ENCODE results near the gene TMEM266.

DNA sequence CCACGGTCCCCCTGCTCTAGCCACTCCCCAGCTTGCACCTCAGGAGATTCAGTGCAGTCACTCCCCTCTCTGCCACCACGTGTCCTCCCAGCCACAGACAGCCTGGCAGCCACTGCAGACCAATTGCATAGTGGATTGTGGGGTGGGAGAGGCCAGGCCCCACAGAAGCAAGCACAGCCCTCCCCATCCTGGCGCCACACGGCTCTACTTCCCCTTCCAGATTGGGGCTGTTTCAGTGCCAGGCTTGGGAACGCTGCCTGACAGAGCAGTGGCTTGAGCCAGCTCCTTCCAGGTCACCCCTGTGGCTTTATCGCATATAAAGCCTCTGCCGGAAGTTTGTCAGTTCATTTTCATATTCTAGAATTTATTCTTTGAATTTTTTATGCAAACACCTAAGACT, 90.7 kb downstream of the TMEM266 start:
- TF ChIP-seq, protein P1, sequence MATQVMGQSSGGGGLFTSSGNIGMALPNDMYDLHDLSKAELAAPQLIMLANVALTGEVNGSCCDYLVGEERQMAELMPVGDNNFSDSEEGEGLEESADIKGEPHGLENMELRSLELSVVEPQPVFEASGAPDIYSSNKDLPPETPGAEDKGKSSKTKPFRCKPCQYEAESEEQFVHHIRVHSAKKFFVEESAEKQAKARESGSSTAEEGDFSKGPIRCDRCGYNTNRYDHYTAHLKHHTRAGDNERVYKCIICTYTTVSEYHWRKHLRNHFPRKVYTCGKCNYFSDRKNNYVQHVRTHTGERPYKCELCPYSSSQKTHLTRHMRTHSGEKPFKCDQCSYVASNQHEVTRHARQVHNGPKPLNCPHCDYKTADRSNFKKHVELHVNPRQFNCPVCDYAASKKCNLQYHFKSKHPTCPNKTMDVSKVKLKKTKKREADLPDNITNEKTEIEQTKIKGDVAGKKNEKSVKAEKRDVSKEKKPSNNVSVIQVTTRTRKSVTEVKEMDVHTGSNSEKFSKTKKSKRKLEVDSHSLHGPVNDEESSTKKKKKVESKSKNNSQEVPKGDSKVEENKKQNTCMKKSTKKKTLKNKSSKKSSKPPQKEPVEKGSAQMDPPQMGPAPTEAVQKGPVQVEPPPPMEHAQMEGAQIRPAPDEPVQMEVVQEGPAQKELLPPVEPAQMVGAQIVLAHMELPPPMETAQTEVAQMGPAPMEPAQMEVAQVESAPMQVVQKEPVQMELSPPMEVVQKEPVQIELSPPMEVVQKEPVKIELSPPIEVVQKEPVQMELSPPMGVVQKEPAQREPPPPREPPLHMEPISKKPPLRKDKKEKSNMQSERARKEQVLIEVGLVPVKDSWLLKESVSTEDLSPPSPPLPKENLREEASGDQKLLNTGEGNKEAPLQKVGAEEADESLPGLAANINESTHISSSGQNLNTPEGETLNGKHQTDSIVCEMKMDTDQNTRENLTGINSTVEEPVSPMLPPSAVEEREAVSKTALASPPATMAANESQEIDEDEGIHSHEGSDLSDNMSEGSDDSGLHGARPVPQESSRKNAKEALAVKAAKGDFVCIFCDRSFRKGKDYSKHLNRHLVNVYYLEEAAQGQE (IDR thresholded peaks at IDR 0.05; ENCODE audit: unreplicated experiment), result no peak
- TF ChIP-seq, protein P2, sequence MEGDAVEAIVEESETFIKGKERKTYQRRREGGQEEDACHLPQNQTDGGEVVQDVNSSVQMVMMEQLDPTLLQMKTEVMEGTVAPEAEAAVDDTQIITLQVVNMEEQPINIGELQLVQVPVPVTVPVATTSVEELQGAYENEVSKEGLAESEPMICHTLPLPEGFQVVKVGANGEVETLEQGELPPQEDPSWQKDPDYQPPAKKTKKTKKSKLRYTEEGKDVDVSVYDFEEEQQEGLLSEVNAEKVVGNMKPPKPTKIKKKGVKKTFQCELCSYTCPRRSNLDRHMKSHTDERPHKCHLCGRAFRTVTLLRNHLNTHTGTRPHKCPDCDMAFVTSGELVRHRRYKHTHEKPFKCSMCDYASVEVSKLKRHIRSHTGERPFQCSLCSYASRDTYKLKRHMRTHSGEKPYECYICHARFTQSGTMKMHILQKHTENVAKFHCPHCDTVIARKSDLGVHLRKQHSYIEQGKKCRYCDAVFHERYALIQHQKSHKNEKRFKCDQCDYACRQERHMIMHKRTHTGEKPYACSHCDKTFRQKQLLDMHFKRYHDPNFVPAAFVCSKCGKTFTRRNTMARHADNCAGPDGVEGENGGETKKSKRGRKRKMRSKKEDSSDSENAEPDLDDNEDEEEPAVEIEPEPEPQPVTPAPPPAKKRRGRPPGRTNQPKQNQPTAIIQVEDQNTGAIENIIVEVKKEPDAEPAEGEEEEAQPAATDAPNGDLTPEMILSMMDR (conservative IDR thresholded peaks at IDR 0.05; ENCODE audit: low read depth in 2 of 2), result no peak
- TF ChIP-seq EZH2phosphoT487 (IDR thresholded peaks at IDR 0.05; ENCODE audit: unreplicated experiment) (no peak), JUNB (IDR thresholded peaks at IDR 0.05; ENCODE audit: unreplicated experiment) (no peak), EZH2 (IDR thresholded peaks at IDR 0.05; ENCODE audit: low read depth, unreplicated experiment) (no peak), STAT1 (IDR thresholded peaks at IDR 0.05; ENCODE audit: unreplicated experiment) (no peak), POLR2AphosphoS5 (IDR thresholded peaks at IDR 0.05; ENCODE audit: low read depth) (no peak)
- TF ChIP-seq, protein P3, sequence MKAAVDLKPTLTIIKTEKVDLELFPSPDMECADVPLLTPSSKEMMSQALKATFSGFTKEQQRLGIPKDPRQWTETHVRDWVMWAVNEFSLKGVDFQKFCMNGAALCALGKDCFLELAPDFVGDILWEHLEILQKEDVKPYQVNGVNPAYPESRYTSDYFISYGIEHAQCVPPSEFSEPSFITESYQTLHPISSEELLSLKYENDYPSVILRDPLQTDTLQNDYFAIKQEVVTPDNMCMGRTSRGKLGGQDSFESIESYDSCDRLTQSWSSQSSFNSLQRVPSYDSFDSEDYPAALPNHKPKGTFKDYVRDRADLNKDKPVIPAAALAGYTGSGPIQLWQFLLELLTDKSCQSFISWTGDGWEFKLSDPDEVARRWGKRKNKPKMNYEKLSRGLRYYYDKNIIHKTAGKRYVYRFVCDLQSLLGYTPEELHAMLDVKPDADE (IDR thresholded peaks at IDR 0.05), result no peak

Measured in GM23338 (cell line).